Measurements from ENCODE around the gene TCFL5.

Gene TCFL5

GRCh38 chr20:62824476-62825332 is 36.9 kb downstream of the TCFL5 start:
- in situ Hi-C loops (cut with MboI; ENCODE audit: low sequenced_read_pairs): no loop called here

GRCh38 chr20:62823688-62824475 is 37.7 kb downstream of the TCFL5 start:
- in situ Hi-C loops (cut with MboI; ENCODE audit: low sequenced_read_pairs): no loop called here

GRCh38 chr20:62822788-62823651 is 38.6 kb downstream of the TCFL5 start:
- in situ Hi-C loops (cut with MboI; ENCODE audit: low sequenced_read_pairs): no loop called here

- in situ Hi-C loops (cut with MboI; ENCODE audit: low sequenced_read_pairs): no loop called here
These were observed 39.3 kb downstream of the TCFL5 start for GRCh38 chr20:62822239-62822787.

- in situ Hi-C loops (cut with MboI; ENCODE audit: low sequenced_read_pairs): no loop called here
These were observed 39.9 kb downstream of the TCFL5 start for GRCh38 chr20:62821726-62822210.

GRCh38 chr20:62820962-62821725 is 40.5 kb downstream of the TCFL5 start:
- in situ Hi-C loops (cut with MboI; ENCODE audit: low sequenced_read_pairs): no loop called here

GRCh38 chr20:62820208-62820961 is 41.2 kb downstream of the TCFL5 start:
- in situ Hi-C loops (cut with MboI; ENCODE audit: low sequenced_read_pairs): no loop called here

GRCh38 chr20:62819494-62820174 is 42.0 kb downstream of the TCFL5 start:
- in situ Hi-C loops (cut with MboI; ENCODE audit: low sequenced_read_pairs): no loop called here

- in situ Hi-C loops (cut with MboI; ENCODE audit: low sequenced_read_pairs): no loop called here
These were observed 42.8 kb downstream of the TCFL5 start for GRCh38 chr20:62818592-62819493.

- in situ Hi-C loops (cut with MboI; ENCODE audit: low sequenced_read_pairs): no loop called here
These were observed 43.5 kb downstream of the TCFL5 start for GRCh38 chr20:62817975-62818591.

GRCh38 chr20:62816884-62817873 is 44.4 kb downstream of the TCFL5 start, which contains the start of gene COL9A3:
COL9A3 (plus strand) TSS chr20:62817050; CDS start chr20:62817065, 15 bp downstream.
- in situ Hi-C loops (cut with MboI; ENCODE audit: low sequenced_read_pairs): no loop called here

GRCh38 chr20:62816031-62816883 is 45.4 kb downstream of the TCFL5 start:
- in situ Hi-C loops (cut with MboI; ENCODE audit: low sequenced_read_pairs): no loop called here

- in situ Hi-C loops (cut with MboI; ENCODE audit: low sequenced_read_pairs): no loop called here
These were observed 46.3 kb downstream of the TCFL5 start for GRCh38 chr20:62815066-62815991.

GRCh38 chr20:62814709-62815065 is 46.9 kb downstream of the TCFL5 start:
- in situ Hi-C loops (cut with MboI; ENCODE audit: low sequenced_read_pairs): no loop called here
